Measurements from ENCODE around the gene SEMA5A.

Gene SEMA5A

GRCh38 chr5:9046756-9047481, 499.0 kb downstream of the SEMA5A start:
- H3K27ac ChIP-seq (ENCODE audit: extremely low read depth, low read depth, low read length): no peak overlapping the region
- ChIA-PET CTCF (no interaction called here), POLR2A (no interaction called here)
- H3K4me1 ChIP-seq (ENCODE audit: control insufficient read depth, insufficient read depth, low read length): no peaks in the 10 kb centered on the region
- no peaks in the 10 kb centered on the region for H3K9me3 ChIP-seq (ENCODE audit: control insufficient read depth, insufficient read depth, low read depth, low read length)
- no peak overlapping the region for H3K4me3 ChIP-seq (ENCODE audit: low read depth, low read length)
- TF ChIP-seq ZNF660 (tag by site-specific recombination; IDR thresholded peaks at IDR 0.05) (no peak), SP3 (tag by site-specific recombination; IDR thresholded peaks at IDR 0.05) (no peak), ZBTB1 (tag by site-specific recombination; IDR thresholded peaks at IDR 0.05) (no peak), GLIS1 (tag by site-specific recombination; IDR thresholded peaks at IDR 0.05) (no peak), ZNF18 (tag by site-specific recombination; IDR thresholded peaks at IDR 0.05) (no peak), ZNF701 (tag by site-specific recombination; IDR thresholded peaks at IDR 0.05) (no peak), ZNF223 (tag by site-specific recombination; IDR thresholded peaks at IDR 0.05) (no peak), ZNF16 (tag by site-specific recombination; IDR thresholded peaks at IDR 0.05; ENCODE audit: low read depth) (no peak)
- no peaks in the 10 kb centered on the region for H3K36me3 ChIP-seq (ENCODE audit: control insufficient read depth in 2 of 2, insufficient read depth in 1 of 2, low read length in 2 of 2)

DNA sequence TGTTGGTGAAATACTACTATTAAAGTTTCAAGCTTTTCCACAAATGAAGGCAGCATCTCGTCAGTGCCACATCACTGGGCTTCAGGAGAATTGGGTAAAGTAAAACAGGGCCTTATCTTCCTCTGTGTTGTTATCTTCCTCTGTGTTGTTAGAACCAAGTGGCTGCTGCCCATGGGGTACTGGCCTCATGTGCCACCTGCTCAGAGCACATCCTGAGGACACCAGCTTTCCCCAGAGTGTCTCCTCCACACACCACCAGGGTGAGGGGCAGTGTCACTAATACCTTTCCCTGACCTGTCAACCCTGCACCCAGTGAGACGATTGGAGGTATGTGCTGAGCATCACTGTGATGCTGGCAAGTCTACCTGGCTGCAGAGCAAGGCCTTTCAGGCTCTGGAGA, 499.9 kb downstream of the SEMA5A start:
- H3K27ac ChIP-seq (ENCODE audit: extremely low read depth, low read depth, low read length): no peak overlapping the region
- CTCF ChIA-PET: no interaction called here
- POLR2A ChIA-PET: no interaction called here
- no peaks in the 10 kb centered on the region for H3K36me3 ChIP-seq (ENCODE audit: control insufficient read depth in 2 of 2, insufficient read depth in 1 of 2, low read length in 2 of 2)
- no peaks in the 10 kb centered on the region for H3K9me3 ChIP-seq (ENCODE audit: control insufficient read depth, insufficient read depth, low read depth, low read length)
- no peak overlapping the region for H3K4me3 ChIP-seq (ENCODE audit: low read depth, low read length)
- TF ChIP-seq ZBTB6 (tag by site-specific recombination; IDR thresholded peaks at IDR 0.05) (no peak), TRIM28 (IDR thresholded peaks at IDR 0.05; ENCODE audit: borderline replicate concordance, low read length) (no peak), SP7 (tag by site-specific recombination; IDR thresholded peaks at IDR 0.05) (no peak), ZNF521 (tag by site-specific recombination; IDR thresholded peaks at IDR 0.05) (no peak), ZSCAN16 (tag by site-specific recombination; IDR thresholded peaks at IDR 0.05) (no peak), ZNF776 (tag by site-specific recombination; IDR thresholded peaks at IDR 0.05; ENCODE audit: borderline replicate concordance) (no peak), MYNN (tag by site-specific recombination; IDR thresholded peaks at IDR 0.05; ENCODE audit: borderline replicate concordance) (no peak), ZNF23 (tag by site-specific recombination; IDR thresholded peaks at IDR 0.05; ENCODE audit: borderline replicate concordance) (no peak), ZFP41 (tag by site-specific recombination; IDR thresholded peaks at IDR 0.05; ENCODE audit: borderline replicate concordance) (no peak), ZNF302 (tag by site-specific recombination; IDR thresholded peaks at IDR 0.05; ENCODE audit: low read depth) (no peak)
- no peaks in the 10 kb centered on the region for H3K4me1 ChIP-seq (ENCODE audit: control insufficient read depth, insufficient read depth, low read length)

DNA sequence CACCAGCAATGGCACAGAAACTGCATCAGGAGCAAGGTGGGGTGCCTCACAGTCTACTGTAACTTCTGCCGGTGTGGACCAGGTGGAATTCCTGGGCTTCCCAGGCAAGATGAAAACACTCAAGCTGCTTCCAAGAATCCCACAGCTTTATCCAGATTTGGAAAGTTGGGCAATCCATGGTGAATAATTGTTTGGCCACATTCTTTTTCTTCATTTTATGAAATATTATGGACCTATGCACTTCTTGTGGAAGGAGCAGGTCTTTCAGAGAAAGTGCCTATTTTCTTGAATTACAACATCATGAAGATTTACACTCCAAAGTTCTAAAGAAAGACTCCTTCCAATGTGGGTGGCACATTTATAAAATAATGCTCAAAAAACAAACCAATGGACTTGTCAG, 503.6 kb downstream of the SEMA5A start:
- POLR2A ChIA-PET: no interaction called here
- Histone ChIP-seq H3K36me3 (ENCODE audit: control insufficient read depth in 2 of 2, insufficient read depth in 1 of 2, low read length in 2 of 2) (no peaks in the 10 kb centered on the region), H3K9me3 (ENCODE audit: control insufficient read depth, insufficient read depth, low read depth, low read length) (no peaks in the 10 kb centered on the region), H3K4me3 (ENCODE audit: low read depth, low read length) (no peak overlapping the region), H3K4me1 (ENCODE audit: control insufficient read depth, insufficient read depth, low read length) (no peaks in the 10 kb centered on the region), H3K27ac (ENCODE audit: extremely low read depth, low read depth, low read length) (no peak overlapping the region)
- CTCF ChIA-PET: no interaction called here
- no peak for TF ChIP-seq SETDB1 (IDR thresholded peaks at IDR 0.05; ENCODE audit: insufficient read length, low read length)
- TF ChIP-seq GFI1B (tag by site-specific recombination; IDR thresholded peaks at IDR 0.05): no peak
- TF ChIP-seq KLF7 (tag by site-specific recombination; IDR thresholded peaks at IDR 0.05; ENCODE audit: borderline replicate concordance): no peak
- no peak for TF ChIP-seq SP7 (tag by site-specific recombination; IDR thresholded peaks at IDR 0.05)
- TF ChIP-seq MZF1 (tag by site-specific recombination; IDR thresholded peaks at IDR 0.05; ENCODE audit: borderline replicate concordance): no peak
- TF ChIP-seq, protein P1, sequence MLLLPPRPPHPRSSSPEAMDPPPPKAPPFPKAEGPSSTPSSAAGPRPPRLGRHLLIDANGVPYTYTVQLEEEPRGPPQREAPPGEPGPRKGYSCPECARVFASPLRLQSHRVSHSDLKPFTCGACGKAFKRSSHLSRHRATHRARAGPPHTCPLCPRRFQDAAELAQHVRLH (tag by site-specific recombination; IDR thresholded peaks at IDR 0.05): no peak
- TF ChIP-seq ZNF391 (tag by site-specific recombination; IDR thresholded peaks at IDR 0.05; ENCODE audit: borderline replicate concordance, low read depth): no peak
- no peak for TF ChIP-seq ZNF112 (tag by site-specific recombination; IDR thresholded peaks at IDR 0.05)
- no peak for TF ChIP-seq ZNF223 (tag by site-specific recombination; IDR thresholded peaks at IDR 0.05)
